ENCODE results near the gene CELA2B.

Gene CELA2B

GRCh38 chr1:15526490-15527339, 50.8 kb downstream of the CELA2B start, which contains the start of gene DNAJC16:
DNAJC16 (plus strand) TSS chr1:15526848; CDS start chr1:15529106, 2,258 bp downstream.
- DNase-seq, result peak; percentile 99

- DNase-seq, result no peak
Observed at GRCh38 chr1:15531003-15531402, 55.1 kb downstream of the CELA2B start.

GRCh38 chr1:15531682-15532081, 55.8 kb downstream of the CELA2B start:
- DNase-seq, result no peak

- no peak for DNase-seq
Observed at GRCh38 chr1:15538771-15539170, 62.9 kb downstream of the CELA2B start.

GRCh38 chr1:15540186-15540585, 64.3 kb downstream of the CELA2B start:
- no peak for DNase-seq

Data from NCI-H2081 treated with DMSO at 0.1 percent for 48 hours (cell line).